ENCODE measurements around the gene KCNIP4. TPM values are rescaled to one million over a fixed set of nuclear protein-coding genes. Genes with fewer than 3 reads are reported as not detected.

Gene KCNIP4
- total RNA-seq, 1 donor from 2014 or later = not detected

GRCh38 chr4:21554066-21554465 lies 394.5 kb downstream of the KCNIP4 start:
- no peaks in the 10 kb centered on the region for H3K4me1 Mint-ChIP-seq
- DNase-seq (no peak), ATAC-seq (ENCODE audit: low read depth) (no peak)
- no peak for TF ChIP-seq CTCF (IDR thresholded peaks at IDR 0.05)
- no peak overlapping the region for H3K4me3 Mint-ChIP-seq
- ChIA-PET CTCF (no interaction called here), POLR2A (no interaction called here)
- no peaks in the 10 kb centered on the region for H3K9me3 Mint-ChIP-seq
- no peaks in the 10 kb centered on the region for H3K36me3 Mint-ChIP-seq (ENCODE audit: low read depth)
- H3K27ac Mint-ChIP-seq = no peak overlapping the region
- intact Hi-C loops (cut with micrococcal nuclease) = no loop called here
- no peaks in the 10 kb centered on the region for H3K27me3 Mint-ChIP-seq

GRCh38 chr4:21552455-21552854 lies 396.1 kb downstream of the KCNIP4 start:
- intact Hi-C loops (cut with micrococcal nuclease) = no loop called here
- Mint-ChIP-seq H3K36me3 (ENCODE audit: low read depth) (no peaks in the 10 kb centered on the region), H3K4me3 (no peak overlapping the region), H3K27me3 (no peaks in the 10 kb centered on the region), H3K9me3 (peaks cover 4% of the 10 kb centered on the region), H3K27ac (no peak overlapping the region), H3K4me1 (no peaks in the 10 kb centered on the region)
- ATAC-seq (ENCODE audit: low read depth) (no peak), DNase-seq (no peak)
- CTCF ChIA-PET = no interaction called here
- POLR2A ChIA-PET = no interaction called here
- TF ChIP-seq CTCF (IDR thresholded peaks at IDR 0.05) = no peak

- no peak overlapping the region for H3K4me3 Mint-ChIP-seq
- H3K36me3 Mint-ChIP-seq (ENCODE audit: low read depth) = no peaks in the 10 kb centered on the region
- no peaks in the 10 kb centered on the region for H3K27me3 Mint-ChIP-seq
- TF ChIP-seq CTCF (IDR thresholded peaks at IDR 0.05) = no peak
- no peak overlapping the region for H3K27ac Mint-ChIP-seq
- intact Hi-C loops (cut with micrococcal nuclease) = no loop called here
- H3K9me3 Mint-ChIP-seq = peaks cover 7% of the 10 kb centered on the region
- ATAC-seq (ENCODE audit: low read depth) = no peak
- ChIA-PET CTCF (no interaction called here), POLR2A (no interaction called here)
- DNase-seq = no peak
- no peaks in the 10 kb centered on the region for H3K4me1 Mint-ChIP-seq
Measured at GRCh38 chr4:21544955-21545354, 403.6 kb downstream of the KCNIP4 start.

GRCh38 chr4:21544415-21544814 lies 404.2 kb downstream of the KCNIP4 start:
- Mint-ChIP-seq H3K9me3 (peaks cover 7% of the 10 kb centered on the region), H3K27me3 (no peaks in the 10 kb centered on the region), H3K4me1 (no peaks in the 10 kb centered on the region), H3K36me3 (ENCODE audit: low read depth) (no peaks in the 10 kb centered on the region), H3K27ac (no peak overlapping the region), H3K4me3 (no peak overlapping the region)
- DNase-seq (no peak), ATAC-seq (ENCODE audit: low read depth) (no peak)
- POLR2A ChIA-PET = no interaction called here
- CTCF ChIA-PET = no interaction called here
- intact Hi-C loops (cut with micrococcal nuclease) = no loop called here
- no peak for TF ChIP-seq CTCF (IDR thresholded peaks at IDR 0.05)

- TF ChIP-seq CTCF (IDR thresholded peaks at IDR 0.05) = no peak
- Mint-ChIP-seq H3K9me3 (peaks cover 9% of the 10 kb centered on the region), H3K4me3 (no peak overlapping the region), H3K4me1 (no peaks in the 10 kb centered on the region), H3K36me3 (ENCODE audit: low read depth) (no peaks in the 10 kb centered on the region), H3K27ac (no peak overlapping the region), H3K27me3 (no peaks in the 10 kb centered on the region)
- DNase-seq (no peak), ATAC-seq (ENCODE audit: low read depth) (no peak)
- ChIA-PET CTCF (no interaction called here), POLR2A (no interaction called here)
- intact Hi-C loops (cut with micrococcal nuclease) = no loop called here
Measured at GRCh38 chr4:21543514-21543913, 405.1 kb downstream of the KCNIP4 start.
